ENCODE data around the gene ARVCF. TPM values are rescaled to one million over a fixed set of nuclear protein-coding genes. Genes with fewer than 3 reads are reported as not detected.

The ARVCF gene
- total RNA-seq, 1 experiment from 2014 or later: 12.0 TPM

DNA sequence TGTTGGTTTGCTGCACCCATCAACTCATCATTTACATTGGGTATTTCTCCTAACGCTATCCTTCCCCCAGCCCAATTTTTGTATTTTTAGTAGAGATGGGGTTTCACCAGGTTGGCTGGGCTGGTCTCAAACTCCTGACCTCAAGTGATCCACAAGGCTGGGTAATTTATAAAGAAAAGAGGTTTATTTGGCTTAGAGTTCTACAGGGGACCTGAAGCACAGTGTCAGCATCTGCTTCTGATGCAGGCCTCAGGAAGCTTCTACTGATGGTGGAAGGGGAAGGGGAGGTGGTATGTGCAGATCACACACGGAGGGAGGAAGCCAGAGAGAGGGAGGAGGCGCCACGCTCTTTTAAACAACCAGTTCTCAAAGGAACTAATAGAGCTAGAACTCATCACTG lies 30.1 kb upstream of the ARVCF start:
- no peaks in the 10 kb centered on the region for H3K9me3 Mint-ChIP-seq (ENCODE audit: unreplicated experiment)
- BruUV-seq (replicated peaks): no TSS peak
- TF ChIP-seq, protein P1, sequence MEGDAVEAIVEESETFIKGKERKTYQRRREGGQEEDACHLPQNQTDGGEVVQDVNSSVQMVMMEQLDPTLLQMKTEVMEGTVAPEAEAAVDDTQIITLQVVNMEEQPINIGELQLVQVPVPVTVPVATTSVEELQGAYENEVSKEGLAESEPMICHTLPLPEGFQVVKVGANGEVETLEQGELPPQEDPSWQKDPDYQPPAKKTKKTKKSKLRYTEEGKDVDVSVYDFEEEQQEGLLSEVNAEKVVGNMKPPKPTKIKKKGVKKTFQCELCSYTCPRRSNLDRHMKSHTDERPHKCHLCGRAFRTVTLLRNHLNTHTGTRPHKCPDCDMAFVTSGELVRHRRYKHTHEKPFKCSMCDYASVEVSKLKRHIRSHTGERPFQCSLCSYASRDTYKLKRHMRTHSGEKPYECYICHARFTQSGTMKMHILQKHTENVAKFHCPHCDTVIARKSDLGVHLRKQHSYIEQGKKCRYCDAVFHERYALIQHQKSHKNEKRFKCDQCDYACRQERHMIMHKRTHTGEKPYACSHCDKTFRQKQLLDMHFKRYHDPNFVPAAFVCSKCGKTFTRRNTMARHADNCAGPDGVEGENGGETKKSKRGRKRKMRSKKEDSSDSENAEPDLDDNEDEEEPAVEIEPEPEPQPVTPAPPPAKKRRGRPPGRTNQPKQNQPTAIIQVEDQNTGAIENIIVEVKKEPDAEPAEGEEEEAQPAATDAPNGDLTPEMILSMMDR (IDR thresholded peaks at IDR 0.05; ENCODE audit: insufficient read depth in 1 of 2, low read depth in 1 of 2, low read length in 1 of 2, severe bottlenecking in 1 of 2, unreplicated experiment in 1 of 2): no peak
- POLR2A ChIA-PET: no interaction called here
- Histone ChIP-seq H3K27me3 (replicated peaks; ENCODE audit: control insufficient read depth, insufficient read depth, low read length) (no peaks in the 10 kb centered on the region), H3K9me3 (peaks cover 6% of the 10 kb centered on the region; the same call in 1 of the 2 replicates), H3K36me3 (ENCODE audit: control insufficient read depth, insufficient read depth, low read length) (peaks cover 2% of the 10 kb centered on the region), H3K4me1 (no peaks in the 10 kb centered on the region), H3K4me3 (ENCODE audit: low read depth, low read length) (no peak overlapping the region)
- CTCF ChIA-PET: no interaction called here
- H3K36me3 Mint-ChIP-seq (ENCODE audit: insufficient read depth, unreplicated experiment): peaks cover 37% of the 10 kb centered on the region
- H3K27ac Mint-ChIP-seq (ENCODE audit: unreplicated experiment): no peak overlapping the region
- H3K4me3 Mint-ChIP-seq (ENCODE audit: unreplicated experiment): no peak overlapping the region
- no peaks in the 10 kb centered on the region for H3K27me3 Mint-ChIP-seq (ENCODE audit: insufficient read depth, unreplicated experiment)
- H3K4me1 Mint-ChIP-seq (ENCODE audit: low read depth, unreplicated experiment): no peaks in the 10 kb centered on the region
- intact Hi-C loops (cut with micrococcal nuclease; ENCODE audit: unreplicated experiment): no loop called here
- DNase-seq: no peak

DNA sequence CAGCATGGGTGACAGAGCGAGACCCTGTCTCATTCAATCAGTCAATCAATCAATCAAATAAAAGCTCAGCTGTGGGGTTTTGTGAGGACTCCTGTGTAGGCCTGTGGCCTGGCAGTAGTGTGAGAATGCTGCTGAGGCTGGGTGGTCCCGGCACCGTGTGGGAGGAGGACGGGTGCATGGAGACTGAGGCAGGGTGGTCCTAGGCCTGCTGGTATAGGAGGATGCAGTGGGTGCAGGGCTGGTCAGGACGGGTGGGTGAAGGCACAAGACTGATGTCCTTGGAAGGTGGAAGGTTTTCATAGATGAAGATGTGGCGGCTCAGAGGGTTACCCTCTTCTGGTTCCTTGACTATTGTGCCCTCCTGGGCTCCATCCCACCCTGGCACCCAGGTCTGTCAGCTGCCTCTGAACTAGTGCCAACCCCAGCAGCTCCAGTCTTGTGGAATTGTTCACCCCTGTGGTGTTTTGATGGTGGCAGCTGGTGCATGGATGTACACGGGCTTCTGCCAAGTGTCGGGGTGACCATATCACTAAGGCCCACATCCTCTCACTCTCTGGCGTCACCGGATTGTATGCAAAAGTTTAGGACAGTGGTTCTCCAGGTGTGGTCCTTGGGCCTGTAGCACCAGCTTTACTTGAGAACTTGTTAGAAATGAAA lies 28.0 kb upstream of the ARVCF start:
- peaks cover 6% of the 10 kb centered on the region; the same call in 1 of the 2 replicates for H3K9me3 ChIP-seq
- ChIA-PET POLR2A (no interaction called here), CTCF (no interaction called here)
- TF ChIP-seq, protein P1 (IDR thresholded peaks at IDR 0.05; ENCODE audit: insufficient read depth in 1 of 2, low read depth in 1 of 2, low read length in 1 of 2, severe bottlenecking in 1 of 2, unreplicated experiment in 1 of 2): no peak
- peaks cover 2% of the 10 kb centered on the region for H3K36me3 ChIP-seq (ENCODE audit: control insufficient read depth, insufficient read depth, low read length)
- no peaks in the 10 kb centered on the region for H3K27me3 ChIP-seq (replicated peaks; ENCODE audit: control insufficient read depth, insufficient read depth, low read length)
- H3K4me1 ChIP-seq: no peaks in the 10 kb centered on the region
- intact Hi-C loops (cut with micrococcal nuclease; ENCODE audit: unreplicated experiment): no loop called here
- Mint-ChIP-seq H3K27me3 (ENCODE audit: insufficient read depth, unreplicated experiment) (no peaks in the 10 kb centered on the region), H3K36me3 (ENCODE audit: insufficient read depth, unreplicated experiment) (peaks cover 34% of the 10 kb centered on the region), H3K9me3 (ENCODE audit: unreplicated experiment) (no peaks in the 10 kb centered on the region), H3K4me3 (ENCODE audit: unreplicated experiment) (no peak overlapping the region), H3K4me1 (ENCODE audit: low read depth, unreplicated experiment) (no peaks in the 10 kb centered on the region), H3K27ac (ENCODE audit: unreplicated experiment) (no peak overlapping the region)
- no peak for DNase-seq
- BruUV-seq (replicated peaks): no TSS peak
- no peak overlapping the region for H3K4me3 ChIP-seq (ENCODE audit: low read depth, low read length)

DNA sequence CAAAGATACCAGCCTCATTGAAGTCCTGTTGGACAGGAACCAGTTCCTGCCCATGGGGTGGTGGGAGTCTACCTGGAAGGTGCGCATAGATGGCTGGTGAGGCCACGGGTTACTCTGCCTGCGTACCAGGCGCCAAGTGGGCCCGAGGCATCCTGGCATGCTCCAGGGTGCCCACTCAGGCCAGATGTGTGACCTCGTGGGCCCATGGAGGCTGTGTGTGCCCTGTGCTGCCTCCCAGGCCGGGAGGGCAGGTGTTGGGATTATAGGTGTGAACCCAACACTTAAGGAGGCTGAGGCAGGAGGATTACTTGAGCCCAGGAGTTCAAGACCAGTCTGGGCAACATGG lies 27.3 kb upstream of the ARVCF start:
- H3K4me1 ChIP-seq: no peaks in the 10 kb centered on the region
- H3K27me3 ChIP-seq (replicated peaks; ENCODE audit: control insufficient read depth, insufficient read depth, low read length): no peaks in the 10 kb centered on the region
- no TSS peak for BruUV-seq (replicated peaks)
- Mint-ChIP-seq H3K36me3 (ENCODE audit: insufficient read depth, unreplicated experiment) (peaks cover 29% of the 10 kb centered on the region), H3K9me3 (ENCODE audit: unreplicated experiment) (no peaks in the 10 kb centered on the region), H3K4me3 (ENCODE audit: unreplicated experiment) (no peak overlapping the region), H3K27ac (ENCODE audit: unreplicated experiment) (no peak overlapping the region), H3K4me1 (ENCODE audit: low read depth, unreplicated experiment) (no peaks in the 10 kb centered on the region), H3K27me3 (ENCODE audit: insufficient read depth, unreplicated experiment) (no peaks in the 10 kb centered on the region)
- TF ChIP-seq, protein P1 (IDR thresholded peaks at IDR 0.05; ENCODE audit: insufficient read depth in 1 of 2, low read depth in 1 of 2, low read length in 1 of 2, severe bottlenecking in 1 of 2, unreplicated experiment in 1 of 2): no peak
- POLR2A ChIA-PET: no interaction called here
- no peak overlapping the region for H3K4me3 ChIP-seq (ENCODE audit: low read depth, low read length)
- peaks cover 2% of the 10 kb centered on the region for H3K36me3 ChIP-seq (ENCODE audit: control insufficient read depth, insufficient read depth, low read length)
- no peak for DNase-seq
- CTCF ChIA-PET: no interaction called here
- H3K9me3 ChIP-seq: peaks cover 6% of the 10 kb centered on the region; the same call in 1 of the 2 replicates
- intact Hi-C loops (cut with micrococcal nuclease; ENCODE audit: unreplicated experiment): no loop called here

Data from Caco-2 (cell line).